ENCODE results near the gene PCID2. TPM values are rescaled to one million over a fixed set of nuclear protein-coding genes. Genes with fewer than 3 reads are reported as not detected.

The PCID2 gene
- polyA plus RNA-seq, 1 of the 3 experiments (the other 2 are of a cell fraction) = 69.8 TPM

DNA sequence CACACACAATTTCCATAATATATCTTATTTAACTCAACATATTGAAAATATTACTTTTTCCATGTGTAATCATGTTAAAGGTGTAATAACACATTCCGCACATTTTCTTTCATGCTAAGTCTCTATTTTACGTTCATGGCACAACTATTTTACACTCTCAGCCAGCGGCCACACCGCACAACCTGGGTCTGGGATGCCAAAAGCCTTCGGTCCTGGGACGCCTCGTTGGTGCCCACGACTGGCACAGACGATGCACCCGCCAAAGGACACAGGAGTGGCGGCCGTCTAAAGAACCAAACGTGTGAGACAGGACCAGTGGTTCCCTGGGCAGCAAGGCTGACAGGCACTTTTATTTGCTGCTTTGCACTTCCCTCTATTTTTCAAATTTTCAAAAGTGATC is 60.1 kb downstream of the PCID2 start:
- Histone ChIP-seq H3K4me3 (ENCODE audit: low read depth in 2 of 2, low read length in 1 of 2) (no peak overlapping the region), H3F3A (replicated peaks; ENCODE audit: insufficient read depth) (no peaks in the 10 kb centered on the region), H2AFZ (ENCODE audit: low read depth) (no peak overlapping the region), H3K36me3 (replicated peaks in 1 of 2; ENCODE audit: control insufficient read depth in 1 of 2, insufficient read depth in 2 of 2, low read length in 1 of 2) (no peaks in the 10 kb centered on the region), H3K27me3 (ENCODE audit: insufficient read depth) (no peaks in the 10 kb centered on the region), H3K79me2 (ENCODE audit: insufficient read depth) (no peaks in the 10 kb centered on the region), H3K4me2 (no peak overlapping the region), H3K27ac (ENCODE audit: low read depth in 2 of 2, low read length in 1 of 2) (no peak overlapping the region), H3K9me3 (no peaks in the 10 kb centered on the region), H3K9me2 (no peaks in the 10 kb centered on the region), H4K20me1 (ENCODE audit: insufficient read depth) (no peaks in the 10 kb centered on the region), H3K9ac (no peak overlapping the region), H3K4me1 (ENCODE audit: control insufficient read depth in 1 of 2, insufficient read depth in 2 of 2, low read depth in 1 of 2, low read length in 1 of 2) (peaks cover 2 to 7% of the 10 kb centered on the region in 2 experiments; a peak in 1 of 4 replicates)
- CTCF ChIA-PET = interaction anchor here (1.1 kb wide), 1 partner anchor 205 kb away, joined by 3 read pairs; no protein-coding TSS in a partner anchor
- no peak for DNase-seq
- POLR2A ChIA-PET = no interaction called here
- WGBS (ENCODE audit: low lambda C conversion rate) = 88% methylated on average over 13 of the region's 13 CpGs
- TF ChIP-seq EZH2phosphoT487 (IDR thresholded peaks at IDR 0.05; ENCODE audit: borderline replicate concordance, low read depth) = no peak
- TF ChIP-seq, protein P1, sequence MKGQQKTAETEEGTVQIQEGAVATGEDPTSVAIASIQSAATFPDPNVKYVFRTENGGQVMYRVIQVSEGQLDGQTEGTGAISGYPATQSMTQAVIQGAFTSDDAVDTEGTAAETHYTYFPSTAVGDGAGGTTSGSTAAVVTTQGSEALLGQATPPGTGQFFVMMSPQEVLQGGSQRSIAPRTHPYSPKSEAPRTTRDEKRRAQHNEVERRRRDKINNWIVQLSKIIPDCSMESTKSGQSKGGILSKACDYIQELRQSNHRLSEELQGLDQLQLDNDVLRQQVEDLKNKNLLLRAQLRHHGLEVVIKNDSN (IDR thresholded peaks at IDR 0.05; ENCODE audit: borderline replicate concordance, low read depth) = no peak

DNA sequence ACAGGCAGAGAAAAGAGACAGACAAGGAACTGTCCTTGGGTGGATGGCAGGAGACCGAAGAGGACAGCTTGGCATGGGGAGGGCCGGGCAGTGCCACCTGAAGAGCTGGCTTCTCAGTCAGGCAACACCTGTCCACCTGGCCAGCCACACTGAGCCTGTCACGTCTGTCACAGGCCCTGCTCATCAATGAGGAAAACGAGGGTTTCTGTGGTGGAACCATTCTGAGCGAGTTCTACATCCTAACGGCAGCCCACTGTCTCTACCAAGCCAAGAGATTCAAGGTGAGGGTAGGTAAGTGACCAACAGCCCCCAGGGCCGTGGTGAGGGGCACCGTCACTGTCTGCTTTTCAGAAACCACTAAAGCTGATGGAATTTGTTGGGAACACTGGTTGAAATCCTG is 61.3 kb downstream of the PCID2 start:
- Histone ChIP-seq H3K79me2 (ENCODE audit: insufficient read depth) (no peaks in the 10 kb centered on the region), H3K4me2 (no peak overlapping the region), H3K4me3 (ENCODE audit: low read depth in 2 of 2, low read length in 1 of 2) (no peak overlapping the region), H3K36me3 (replicated peaks in 1 of 2; ENCODE audit: control insufficient read depth in 1 of 2, insufficient read depth in 2 of 2, low read length in 1 of 2) (no peaks in the 10 kb centered on the region), H3F3A (replicated peaks; ENCODE audit: insufficient read depth) (no peaks in the 10 kb centered on the region), H3K9me3 (no peaks in the 10 kb centered on the region), H3K4me1 (ENCODE audit: control insufficient read depth in 1 of 2, insufficient read depth in 2 of 2, low read depth in 1 of 2, low read length in 1 of 2) (no peaks in the 10 kb centered on the region; a peak in 1 of 4 replicates), H4K20me1 (ENCODE audit: insufficient read depth) (no peaks in the 10 kb centered on the region), H3K9me2 (no peaks in the 10 kb centered on the region), H3K9ac (no peak overlapping the region), H3K27ac (ENCODE audit: low read depth in 2 of 2, low read length in 1 of 2) (no peak overlapping the region), H3K27me3 (ENCODE audit: insufficient read depth) (no peaks in the 10 kb centered on the region), H2AFZ (ENCODE audit: low read depth) (no peak overlapping the region)
- ChIA-PET CTCF (no interaction called here), POLR2A (no interaction called here)
- WGBS (ENCODE audit: low lambda C conversion rate) = 46% methylated on average over 7 of the region's 8 CpGs
- DNase-seq = no peak
- no peak for TF ChIP-seq TCF12 (IDR thresholded peaks at IDR 0.05)
- TF ChIP-seq EP300 (IDR thresholded peaks at IDR 0.05; ENCODE audit: borderline replicate concordance in 1 of 2, low read depth in 1 of 2, low read length in 1 of 2) = no peak
- no peak for TF ChIP-seq MEF2A (IDR thresholded peaks at IDR 0.05; ENCODE audit: borderline replicate concordance, low read depth)
- no peak for TF ChIP-seq JUND (IDR thresholded peaks at IDR 0.05)
- no peak for TF ChIP-seq FOXM1 (IDR thresholded peaks at IDR 0.05; ENCODE audit: low read depth)
- TF ChIP-seq ELF1 (IDR thresholded peaks at IDR 0.05) = no peak
- no peak for TF ChIP-seq POLR2AphosphoS5 (IDR thresholded peaks at IDR 0.05; ENCODE audit: low read depth, low read length)
- TF ChIP-seq NRF1 (IDR thresholded peaks at IDR 0.05; ENCODE audit: low read depth, low read length) = no peak
- no peak for TF ChIP-seq YY1 (IDR thresholded peaks at IDR 0.05; ENCODE audit: low read depth)
- TF ChIP-seq, protein P2, sequence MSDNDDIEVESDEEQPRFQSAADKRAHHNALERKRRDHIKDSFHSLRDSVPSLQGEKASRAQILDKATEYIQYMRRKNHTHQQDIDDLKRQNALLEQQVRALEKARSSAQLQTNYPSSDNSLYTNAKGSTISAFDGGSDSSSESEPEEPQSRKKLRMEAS (IDR thresholded peaks at IDR 0.05; ENCODE audit: low read depth) = no peak
- TF ChIP-seq, protein P1 (IDR thresholded peaks at IDR 0.05; ENCODE audit: borderline replicate concordance, low read depth) = no peak
- no peak for TF ChIP-seq GATA2 (CRISPR knock-in tag; IDR thresholded peaks at IDR 0.05)

Measured in SK-N-SH (cell line).